ENCODE measurements around the gene GALR2. TPM values are rescaled to one million over a fixed set of nuclear protein-coding genes. Genes with fewer than 3 reads are reported as not detected.

GALR2 gene
- total and polyA plus RNA-seq, 9 of the 15 experiments (the other 6 are each of a cell fraction or from before 2014, with no cell fraction given): 0.34 TPM; not detected in 8

DNA sequence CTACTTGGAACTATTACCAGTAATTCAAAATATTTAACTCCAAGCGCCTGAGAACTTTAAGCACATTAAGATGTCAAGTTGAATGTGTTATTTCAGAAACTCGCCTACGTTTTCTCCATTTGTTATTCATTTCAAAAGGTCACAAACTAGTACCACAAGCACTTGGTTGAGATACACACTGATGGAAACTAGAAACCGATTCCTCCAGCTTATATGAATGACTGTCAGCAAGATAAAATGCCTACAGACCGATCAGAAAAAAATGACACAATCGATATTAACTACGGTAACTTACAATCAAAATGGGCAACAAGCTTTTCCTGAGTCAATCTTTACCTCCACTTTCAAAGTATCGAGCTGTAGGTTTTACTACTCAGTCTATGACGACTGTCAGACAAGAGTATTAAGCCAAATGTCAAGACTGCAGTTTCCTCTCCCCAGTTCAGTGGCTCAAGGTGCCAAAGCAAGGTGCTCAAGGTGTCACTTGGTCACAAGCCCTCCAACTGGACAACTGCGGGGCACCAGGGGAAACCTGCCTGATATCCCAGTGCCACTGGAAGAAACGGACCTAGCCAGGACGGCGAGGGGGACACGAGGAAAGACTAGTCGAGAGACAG, 2.9 kb upstream of the GALR2 start:
- CTCF ChIA-PET (ENCODE audit: low intra/inter-chr PET ratio): interaction anchor here (0.6 kb wide), 1 partner anchor 371 kb away, joined by 3 read pairs; no protein-coding TSS in a partner anchor
- H3K36me3 ChIP-seq (ENCODE audit: control insufficient read depth, insufficient read depth, low read length): peaks cover 35% of the 10 kb centered on the region
- intact Hi-C loops (cut with micrococcal nuclease) (no loop called here), in situ Hi-C loops (cut with MboI) (no loop called here)
- H3K9me1 ChIP-seq (ENCODE audit: control insufficient read depth, insufficient read depth, low read length): peaks cover 5% of the 10 kb centered on the region
- WGBS (ENCODE audit: insufficient coverage, low coverage, missing lambda C conversion rate): 0% methylated on average over 15 of the region's 15 CpGs
- POLR2A ChIA-PET: interaction anchor here (0.5 to 3.1 kb wide), 14 partner anchors 8 to 1322 kb away, joined by 3 to 33 read pairs (median 4); partner anchors contain the start of gene UBALD2
- peak in 2 of 4 experiments; percentile 33 to 44 for DNase-seq (ENCODE audit: extremely low read depth in 1 of 4, low spot score in 3 of 4)
- peak; percentile 46 for FAIRE-seq
- H3K9me3 ChIP-seq (replicated peaks; ENCODE audit: control insufficient read depth, insufficient read depth, low read depth, low read length): no peaks in the 10 kb centered on the region
- peak overlapping the region; percentile 99 for H3K4me2 ChIP-seq (ENCODE audit: insufficient read depth, low read length)
- H3K27me3 ChIP-seq (ENCODE audit: control insufficient read depth in 2 of 2, insufficient read depth in 2 of 2, low read length in 2 of 2): peaks cover 12 to 19% of the 10 kb centered on the region in 2 experiments; a peak in 3 of 5 replicates
- H3K9ac ChIP-seq (ENCODE audit: insufficient read depth in 1 of 2, low read depth in 2 of 2, low read length in 2 of 2): peak overlapping the region; percentile 92 to 98
- peak overlapping the region; percentile 80 for H3K27ac ChIP-seq (ENCODE audit: extremely low read depth, low read depth, low read length)
- H2AFZ ChIP-seq (ENCODE audit: low read depth, low read length): peak overlapping the region; percentile 99
- H3K4me1 ChIP-seq (replicated peaks in 1 of 2; ENCODE audit: control insufficient read depth in 2 of 2, insufficient read depth in 2 of 2, low read length in 2 of 2): peaks cover 5 to 38% of the 10 kb centered on the region in 2 experiments
- BruUV-seq (replicated peaks): TSS peak; percentile 76
- H4K20me1 ChIP-seq (replicated peaks; ENCODE audit: control insufficient read depth, insufficient read depth, low read length): peaks cover 13% of the 10 kb centered on the region; the same call in 1 of the 2 replicates
- H3K4me3 ChIP-seq: peak overlapping the region; percentile 79
- ATAC-seq: peak; percentile 23; the same call in 2 of the 3 replicates
- peaks cover 46% of the 10 kb centered on the region for H3K79me2 ChIP-seq (ENCODE audit: control insufficient read depth, insufficient read depth, low read length)
- TF ChIP-seq, protein P1, sequence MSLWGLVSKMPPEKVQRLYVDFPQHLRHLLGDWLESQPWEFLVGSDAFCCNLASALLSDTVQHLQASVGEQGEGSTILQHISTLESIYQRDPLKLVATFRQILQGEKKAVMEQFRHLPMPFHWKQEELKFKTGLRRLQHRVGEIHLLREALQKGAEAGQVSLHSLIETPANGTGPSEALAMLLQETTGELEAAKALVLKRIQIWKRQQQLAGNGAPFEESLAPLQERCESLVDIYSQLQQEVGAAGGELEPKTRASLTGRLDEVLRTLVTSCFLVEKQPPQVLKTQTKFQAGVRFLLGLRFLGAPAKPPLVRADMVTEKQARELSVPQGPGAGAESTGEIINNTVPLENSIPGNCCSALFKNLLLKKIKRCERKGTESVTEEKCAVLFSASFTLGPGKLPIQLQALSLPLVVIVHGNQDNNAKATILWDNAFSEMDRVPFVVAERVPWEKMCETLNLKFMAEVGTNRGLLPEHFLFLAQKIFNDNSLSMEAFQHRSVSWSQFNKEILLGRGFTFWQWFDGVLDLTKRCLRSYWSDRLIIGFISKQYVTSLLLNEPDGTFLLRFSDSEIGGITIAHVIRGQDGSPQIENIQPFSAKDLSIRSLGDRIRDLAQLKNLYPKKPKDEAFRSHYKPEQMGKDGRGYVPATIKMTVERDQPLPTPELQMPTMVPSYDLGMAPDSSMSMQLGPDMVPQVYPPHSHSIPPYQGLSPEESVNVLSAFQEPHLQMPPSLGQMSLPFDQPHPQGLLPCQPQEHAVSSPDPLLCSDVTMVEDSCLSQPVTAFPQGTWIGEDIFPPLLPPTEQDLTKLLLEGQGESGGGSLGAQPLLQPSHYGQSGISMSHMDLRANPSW (CRISPR knock-in tag; IDR thresholded peaks at IDR 0.05): peak; percentile 77
- peak; percentile 67 for TF ChIP-seq CHD1 (IDR thresholded peaks at IDR 0.05; ENCODE audit: low read length)
- TF ChIP-seq, protein P2, sequence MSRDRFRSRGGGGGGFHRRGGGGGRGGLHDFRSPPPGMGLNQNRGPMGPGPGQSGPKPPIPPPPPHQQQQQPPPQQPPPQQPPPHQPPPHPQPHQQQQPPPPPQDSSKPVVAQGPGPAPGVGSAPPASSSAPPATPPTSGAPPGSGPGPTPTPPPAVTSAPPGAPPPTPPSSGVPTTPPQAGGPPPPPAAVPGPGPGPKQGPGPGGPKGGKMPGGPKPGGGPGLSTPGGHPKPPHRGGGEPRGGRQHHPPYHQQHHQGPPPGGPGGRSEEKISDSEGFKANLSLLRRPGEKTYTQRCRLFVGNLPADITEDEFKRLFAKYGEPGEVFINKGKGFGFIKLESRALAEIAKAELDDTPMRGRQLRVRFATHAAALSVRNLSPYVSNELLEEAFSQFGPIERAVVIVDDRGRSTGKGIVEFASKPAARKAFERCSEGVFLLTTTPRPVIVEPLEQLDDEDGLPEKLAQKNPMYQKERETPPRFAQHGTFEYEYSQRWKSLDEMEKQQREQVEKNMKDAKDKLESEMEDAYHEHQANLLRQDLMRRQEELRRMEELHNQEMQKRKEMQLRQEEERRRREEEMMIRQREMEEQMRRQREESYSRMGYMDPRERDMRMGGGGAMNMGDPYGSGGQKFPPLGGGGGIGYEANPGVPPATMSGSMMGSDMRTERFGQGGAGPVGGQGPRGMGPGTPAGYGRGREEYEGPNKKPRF (IDR thresholded peaks at IDR 0.05; ENCODE audit: low read depth, low read length): no peak
- TF ChIP-seq, protein P3, sequence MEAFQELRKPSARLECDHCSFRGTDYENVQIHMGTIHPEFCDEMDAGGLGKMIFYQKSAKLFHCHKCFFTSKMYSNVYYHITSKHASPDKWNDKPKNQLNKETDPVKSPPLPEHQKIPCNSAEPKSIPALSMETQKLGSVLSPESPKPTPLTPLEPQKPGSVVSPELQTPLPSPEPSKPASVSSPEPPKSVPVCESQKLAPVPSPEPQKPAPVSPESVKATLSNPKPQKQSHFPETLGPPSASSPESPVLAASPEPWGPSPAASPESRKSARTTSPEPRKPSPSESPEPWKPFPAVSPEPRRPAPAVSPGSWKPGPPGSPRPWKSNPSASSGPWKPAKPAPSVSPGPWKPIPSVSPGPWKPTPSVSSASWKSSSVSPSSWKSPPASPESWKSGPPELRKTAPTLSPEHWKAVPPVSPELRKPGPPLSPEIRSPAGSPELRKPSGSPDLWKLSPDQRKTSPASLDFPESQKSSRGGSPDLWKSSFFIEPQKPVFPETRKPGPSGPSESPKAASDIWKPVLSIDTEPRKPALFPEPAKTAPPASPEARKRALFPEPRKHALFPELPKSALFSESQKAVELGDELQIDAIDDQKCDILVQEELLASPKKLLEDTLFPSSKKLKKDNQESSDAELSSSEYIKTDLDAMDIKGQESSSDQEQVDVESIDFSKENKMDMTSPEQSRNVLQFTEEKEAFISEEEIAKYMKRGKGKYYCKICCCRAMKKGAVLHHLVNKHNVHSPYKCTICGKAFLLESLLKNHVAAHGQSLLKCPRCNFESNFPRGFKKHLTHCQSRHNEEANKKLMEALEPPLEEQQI (IDR thresholded peaks at IDR 0.05): no peak
- TF ChIP-seq SIN3A (IDR thresholded peaks at IDR 0.05; ENCODE audit: borderline replicate concordance in 2 of 2, control insufficient read depth in 1 of 2, low read depth in 2 of 2, low read length in 2 of 2): peak in 1 of 2 experiments; percentile 35; a peak in 1 of 4 replicates
- TF ChIP-seq NCOA6 (IDR thresholded peaks at IDR 0.05): 0 out of 2 replicates have a peak, but pooled peaks have one; percentile 38
- TF ChIP-seq, protein P4, sequence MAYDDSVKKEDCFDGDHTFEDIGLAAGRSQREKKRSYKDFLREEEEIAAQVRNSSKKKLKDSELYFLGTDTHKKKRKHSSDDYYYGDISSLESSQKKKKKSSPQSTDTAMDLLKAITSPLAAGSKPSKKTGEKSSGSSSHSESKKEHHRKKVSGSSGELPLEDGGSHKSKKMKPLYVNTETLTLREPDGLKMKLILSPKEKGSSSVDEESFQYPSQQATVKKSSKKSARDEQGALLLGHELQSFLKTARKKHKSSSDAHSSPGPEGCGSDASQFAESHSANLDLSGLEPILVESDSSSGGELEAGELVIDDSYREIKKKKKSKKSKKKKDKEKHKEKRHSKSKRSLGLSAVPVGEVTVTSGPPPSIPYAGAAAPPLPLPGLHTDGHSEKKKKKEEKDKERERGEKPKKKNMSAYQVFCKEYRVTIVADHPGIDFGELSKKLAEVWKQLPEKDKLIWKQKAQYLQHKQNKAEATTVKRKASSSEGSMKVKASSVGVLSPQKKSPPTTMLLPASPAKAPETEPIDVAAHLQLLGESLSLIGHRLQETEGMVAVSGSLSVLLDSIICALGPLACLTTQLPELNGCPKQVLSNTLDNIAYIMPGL (CRISPR knock-in tag; IDR thresholded peaks at IDR 0.05): 0 out of 2 replicates have a peak, but pooled peaks have one; percentile 13
- no peak for TF ChIP-seq XRCC4 (IDR thresholded peaks at IDR 0.05; ENCODE audit: extremely low read depth, insufficient read depth, insufficient read length)
- TF ChIP-seq ELF1 (tag; IDR thresholded peaks at IDR 0.05): peak; percentile 49

Data from K562 (cell line).